ENCODE results near the gene SH2D3A. TPM values are rescaled to one million over a fixed set of nuclear protein-coding genes. Genes with fewer than 3 reads are reported as not detected.

The SH2D3A gene
- total RNA-seq, 1 experiment from 2014 or later = 17.9 TPM

GRCh38 chr19:6769006-6769619 is 1.9 kb upstream of the SH2D3A start:
- no peak overlapping the region for H3K4me2 ChIP-seq (ENCODE audit: insufficient read depth, insufficient read length, low read length)
- no peak overlapping the region for H2BK15ac ChIP-seq (ENCODE audit: low read depth, low read length)
- no peak overlapping the region for H4K5ac ChIP-seq (ENCODE audit: insufficient read length, low read depth, low read length)
- H3K9ac ChIP-seq (ENCODE audit: extremely low read depth, insufficient read length, low read length) = no peak overlapping the region
- Mint-ChIP-seq H3K27me3 (ENCODE audit: low read depth) (peaks cover 1% of the 10 kb centered on the region; the same call in 1 of the 2 replicates), H3K27ac (no peak overlapping the region; a peak in 1 of 7 replicates), H3K4me3 (peak overlapping the region in 1 of 2 experiments; percentile 54; a peak in 2 of 5 replicates), H3K36me3 (ENCODE audit: insufficient read depth in 1 of 3, low read depth in 3 of 3) (peaks cover 0 to 4% (median 0%) of the 10 kb centered on the region in 3 experiments; a peak in 2 of 7 replicates), H3K9me3 (peaks cover 0 to 5% of the 10 kb centered on the region in 2 experiments; a peak in 3 of 5 replicates), H3K4me1 (peaks cover 27% of the 10 kb centered on the region in 2 experiments)
- no peak overlapping the region for H3K23ac ChIP-seq (ENCODE audit: insufficient read length, low read depth, low read length)
- no peak overlapping the region for H2BK5ac ChIP-seq (ENCODE audit: insufficient read length, low read length)
- peaks cover 16% of the 10 kb centered on the region for H3K23me2 ChIP-seq (ENCODE audit: insufficient read length, low read depth, low read length, poor library complexity, severe bottlenecking)
- H2BK12ac ChIP-seq (ENCODE audit: insufficient read length, low read depth, low read length) = no peak overlapping the region
- no peak overlapping the region for H3K4ac ChIP-seq (ENCODE audit: low read depth, low read length)
- H3K18ac ChIP-seq (ENCODE audit: insufficient read length, low read depth, low read length) = no peak overlapping the region
- no peak overlapping the region for H3K27ac ChIP-seq (ENCODE audit: insufficient read length, low read depth, low read length)
- H3K79me1 ChIP-seq (ENCODE audit: insufficient read depth, low read depth, low read length, poor library complexity, severe bottlenecking) = no peaks in the 10 kb centered on the region
- H3T11ph ChIP-seq (ENCODE audit: low read length) = no peak overlapping the region
- no peak overlapping the region for H2BK20ac ChIP-seq (ENCODE audit: low read depth, low read length, poor library complexity, severe bottlenecking)
- H3K56ac ChIP-seq (ENCODE audit: insufficient read length, low read depth, low read length) = no peak overlapping the region
- H3K14ac ChIP-seq (ENCODE audit: insufficient read depth, low read length) = no peak overlapping the region
- no peaks in the 10 kb centered on the region for H3K27me3 ChIP-seq (ENCODE audit: insufficient read depth, low read length)
- no peak overlapping the region for H2AFZ ChIP-seq (ENCODE audit: low read length)
- no peaks in the 10 kb centered on the region; the same call in 1 of the 2 replicates for H3K79me2 ChIP-seq (ENCODE audit: insufficient read depth, low read length)
- H4K20me1 ChIP-seq (ENCODE audit: control insufficient read depth, insufficient read depth, insufficient read length) = peaks cover 5% of the 10 kb centered on the region
- no CpG with 5 or more reads among the region's 11 CpGs for WGBS (ENCODE audit: extremely low coverage, insufficient read length, low lambda C conversion rate)
- H4K8ac ChIP-seq (replicated peaks; ENCODE audit: insufficient read length, low read depth, low read length) = no peak overlapping the region
- H3K9me3 ChIP-seq (ENCODE audit: control insufficient read depth, low read depth, low read length) = no peaks in the 10 kb centered on the region
- no peak overlapping the region for H2BK120ac ChIP-seq (ENCODE audit: low read depth, low read length, poor library complexity, severe bottlenecking)
- TF ChIP-seq CTCF (conservative IDR thresholded peaks at IDR 0.05) = peak; percentile 77
- H4K91ac ChIP-seq (ENCODE audit: insufficient read length, low read depth, low read length) = no peak overlapping the region
- no peak overlapping the region for H2AK5ac ChIP-seq (ENCODE audit: insufficient read length, low read length)
- 0 out of 2 replicates have a peak, but pooled peaks cover 2% of the 10 kb centered on the region for H3K4me1 ChIP-seq (ENCODE audit: insufficient read depth, low read length)
- peak; percentile 62 for DNase-seq
